ENCODE results near the gene TLR10. TPM values are rescaled to one million over a fixed set of nuclear protein-coding genes. Genes with fewer than 3 reads are reported as not detected.
A peak's percentile ranks its signal among the peaks of the same experiment; 100 is the strongest.

TLR10 gene
- polyA plus RNA-seq, 1 experiment: not detected

- CTCF ChIA-PET: interaction anchor here (0.7 to 12.0 kb wide), 27 partner anchors 10 to 1117 kb away, joined by 3 to 113 read pairs (median 5); partner anchors contain the start of genes FAM114A1, TLR1 and TLR10
- POLR2A ChIA-PET: no interaction called here
- no peak overlapping the region for H3K4me3 ChIP-seq (ENCODE audit: low read depth, low read length)
- no peak for DNase-seq (ENCODE audit: low read depth)
- no peaks in the 10 kb centered on the region for H3K27me3 ChIP-seq (ENCODE audit: control insufficient read depth, insufficient read depth, low read length)
- peak; percentile 64 for TF ChIP-seq CTCF (IDR thresholded peaks at IDR 0.05; ENCODE audit: insufficient read depth, low read depth, low read length)
- H3K36me3 ChIP-seq (ENCODE audit: control insufficient read depth, insufficient read depth, low read length): no peaks in the 10 kb centered on the region
These were observed 23.5 kb downstream of the TLR10 start for GRCh38 chr4:38759113-38759789.

GRCh38 chr4:38757945-38758600, 24.7 kb downstream of the TLR10 start:
- no peak for DNase-seq (ENCODE audit: low read depth)

GRCh38 chr4:38752941-38753806, 29.6 kb downstream of the TLR10 start:
- Histone ChIP-seq H3K36me3 (ENCODE audit: control insufficient read depth, insufficient read depth, low read length) (no peaks in the 10 kb centered on the region), H3K4me3 (ENCODE audit: low read depth, low read length) (no peak overlapping the region), H3K27me3 (ENCODE audit: control insufficient read depth, insufficient read depth, low read length) (no peaks in the 10 kb centered on the region)
- TF ChIP-seq CTCF (IDR thresholded peaks at IDR 0.05; ENCODE audit: insufficient read depth, low read depth, low read length): no peak
- DNase-seq (ENCODE audit: low read depth): peak; percentile 99
- CTCF ChIA-PET: no interaction called here
- POLR2A ChIA-PET: no interaction called here

More at GRCh38 chr4:38757945-38758600, 24.7 kb downstream of the TLR10 start:
- ChIA-PET CTCF (interaction anchor here (0.8 to 12.0 kb wide), 7 partner anchors 13 to 711 kb away, joined by 3 to 113 read pairs (median 9); partner anchors contain the start of genes TLR1 and TLR10), POLR2A (no interaction called here)
- Histone ChIP-seq H3K27me3 (ENCODE audit: control insufficient read depth, insufficient read depth, low read length) (no peaks in the 10 kb centered on the region), H3K36me3 (ENCODE audit: control insufficient read depth, insufficient read depth, low read length) (no peaks in the 10 kb centered on the region), H3K4me3 (ENCODE audit: low read depth, low read length) (no peak overlapping the region)
- peak; percentile 25; the same call in 1 of the 2 replicates for TF ChIP-seq CTCF (IDR thresholded peaks at IDR 0.05; ENCODE audit: insufficient read depth, low read depth, low read length)

- TF ChIP-seq CTCF (IDR thresholded peaks at IDR 0.05; ENCODE audit: insufficient read depth, low read depth, low read length): no peak
- DNase-seq (ENCODE audit: low read depth): no peak
- ChIA-PET CTCF (no interaction called here), POLR2A (no interaction called here)
- Histone ChIP-seq H3K4me3 (ENCODE audit: low read depth, low read length) (no peak overlapping the region), H3K36me3 (ENCODE audit: control insufficient read depth, insufficient read depth, low read length) (no peaks in the 10 kb centered on the region), H3K27me3 (ENCODE audit: control insufficient read depth, insufficient read depth, low read length) (no peaks in the 10 kb centered on the region)
These were observed 30.3 kb downstream of the TLR10 start for GRCh38 chr4:38752372-38752940.
